T follicular helper cell (primary cell): Measurements from ENCODE around the gene ZDHHC5.

ENCODE experiments used
- DNase-seq: peaks from one replicate; pipeline ENCODE4 v3.0.0-alpha.2; 2020; ENCODE audit warnings: low read depth
- total RNA-seq, 2 experiments: gene quantifications; one replicate each; lab custom pipeline; 2026; lab: John Stamatoyannopoulos, UW

ZDHHC5 gene
- total RNA-seq = 166 to 187 reads per million in 2 experiments

- DNase-seq = peak; percentile 99
Measured at GRCh38 chr11:57667736-57668433, at the start of gene ZDHHC5. TSS of gene ZDHHC5 (plus strand) at chr11:57668114. CDS start at chr11:57673091, 4,977 bp downstream.

GRCh38 chr11:57618438-57618837 is 49.5 kb upstream of the ZDHHC5 start:
- no peak for DNase-seq

- no peak for DNase-seq
Measured at GRCh38 chr11:57619331-57619730, 48.6 kb upstream of the ZDHHC5 start.

GRCh38 chr11:57620467-57620866 is 47.4 kb upstream of the ZDHHC5 start:
- no peak for DNase-seq

- no peak for DNase-seq
Measured at GRCh38 chr11:57622263-57622662, 45.7 kb upstream of the ZDHHC5 start.

GRCh38 chr11:57624864-57625263 is 43.0 kb upstream of the ZDHHC5 start:
- no peak for DNase-seq

- DNase-seq = no peak
Measured at GRCh38 chr11:57626895-57627294, 41.0 kb upstream of the ZDHHC5 start.

GRCh38 chr11:57630171-57630570 is 37.7 kb upstream of the ZDHHC5 start:
- DNase-seq = no peak

GRCh38 chr11:57632116-57632515 is 35.8 kb upstream of the ZDHHC5 start:
- no peak for DNase-seq

GRCh38 chr11:57633394-57634070 is 34.4 kb upstream of the ZDHHC5 start:
- DNase-seq = no peak

- no peak for DNase-seq
Measured at GRCh38 chr11:57634311-57634710, 33.6 kb upstream of the ZDHHC5 start.

- DNase-seq = no peak
Measured at GRCh38 chr11:57635246-57635645, 32.7 kb upstream of the ZDHHC5 start.

- no peak for DNase-seq
Measured at GRCh38 chr11:57637626-57638004, 30.3 kb upstream of the ZDHHC5 start.

GRCh38 chr11:57638005-57638781 is 29.7 kb upstream of the ZDHHC5 start:
- DNase-seq = no peak

GRCh38 chr11:57638811-57639320 is 29.0 kb upstream of the ZDHHC5 start:
- no peak for DNase-seq

- DNase-seq = no peak
Measured at GRCh38 chr11:57639321-57640067, 28.4 kb upstream of the ZDHHC5 start.

- no peak for DNase-seq
Measured at GRCh38 chr11:57640068-57640800, 27.7 kb upstream of the ZDHHC5 start.

GRCh38 chr11:57641011-57641807 is 26.7 kb upstream of the ZDHHC5 start:
- no peak for DNase-seq

GRCh38 chr11:57643802-57644201 is 24.1 kb upstream of the ZDHHC5 start:
- no peak for DNase-seq
